H1 (cell line): Measurements from ENCODE around the gene KRR1. TPM values are rescaled to one million over a fixed set of nuclear protein-coding genes. Genes with fewer than 3 reads are reported as not detected.

ENCODE experiments used
- CTCF ChIA-PET: fragments of 300-600 bp; sonication (Branson Sonifier 250); formaldehyde crosslinking; loops from one replicate; lab custom pipeline; 2021; ENCODE audit not compliant: partially characterized antibody; lab: Charles Lee
- POLR2A ChIA-PET: fragments of 300-600 bp; sonication (Branson Sonifier 250); formaldehyde crosslinking; loops from one replicate; lab custom pipeline; 2021; ENCODE audit warnings: inconsistent platforms; ENCODE audit not compliant: partially characterized antibody; lab: Charles Lee
- DNase-seq, 2 experiments: peaks; one replicate each; pipeline versions ENCODE4 v3.0.0 to v3.0.0-alpha.2; 2010 to 2022; ENCODE audit warnings: low spot score in 2 of 2, low read depth in 1 of 2, mixed read lengths in 1 of 2
- FAIRE-seq: peaks from 2 replicates; lab custom pipeline; 2011; peaks lifted over from hg19 to GRCh38; lab: Jason Lieb, UNC
- H2AFZ ChIP-seq: 2 replicates; pipeline ENCODE4 v1.8.1; 2012; ENCODE audit warnings: low read length, inconsistent platforms
- H2AK5ac ChIP-seq: 2 replicates; pipeline ENCODE4 v1.6.1; 2013; ENCODE audit warnings: low read depth, low read length
- H2BK120ac ChIP-seq: replicated peaks from 2 replicates; pipeline ENCODE3; 2013; ENCODE audit warnings: low read depth, low read length, inconsistent platforms
- H2BK12ac ChIP-seq: 2 replicates; pipeline ENCODE4 v1.6.1; 2013; ENCODE audit warnings: low read depth, low read length
- H2BK15ac ChIP-seq: 2 replicates; pipeline ENCODE4 v1.6.1; 2013; ENCODE audit warnings: low read length
- H2BK20ac ChIP-seq: 2 replicates; pipeline ENCODE4 v1.6.1; 2013; ENCODE audit warnings: low read length
- H2BK5ac ChIP-seq: 2 replicates; pipeline ENCODE4 v1.6.1; 2013; ENCODE audit warnings: low read depth, low read length
- H3K14ac ChIP-seq: 2 replicates; pipeline ENCODE4 v1.6.1; 2013; ENCODE audit warnings: inconsistent platforms; ENCODE audit not compliant: insufficient read length
- H3K18ac ChIP-seq: 2 replicates; pipeline ENCODE4 v1.6.1; 2013; ENCODE audit warnings: low read length; ENCODE audit errors: extremely low read depth
- H3K23ac ChIP-seq: 2 replicates; pipeline ENCODE4 v1.6.1; 2013; ENCODE audit warnings: inconsistent platforms; ENCODE audit not compliant: insufficient read length
- H3K23me2 ChIP-seq: 2 replicates; pipeline ENCODE4 v1.6.1; 2013; ENCODE audit warnings: low read depth, low read length
- H3K27ac ChIP-seq: 2 replicates; pipeline ENCODE4 v1.6.1; 2011; ENCODE audit warnings: low read depth, low read length, inconsistent platforms
- H3K27me3 ChIP-seq, 4 experiments: replicated peaks in 1 of 4; 1 replicate in 1 of 4; 2 replicates in 3 of 4; pipeline versions ENCODE4 v1.6.1 to v1.8.1; 2011 to 2013; ENCODE audit warnings: low read length in 3 of 4, mild to moderate bottlenecking in 3 of 4, inconsistent platforms in 2 of 4, mixed read lengths in 2 of 4, moderate library complexity in 1 of 4; ENCODE audit not compliant: control insufficient read depth in 3 of 4, insufficient read depth in 3 of 4; ENCODE audit errors: extremely low read depth in 1 of 4
- H3K36me3 ChIP-seq, 4 experiments: 2 replicates each; pipeline versions ENCODE4 v1.6.1 to v1.8.1; 2011 to 2013; ENCODE audit warnings: mild to moderate bottlenecking in 4 of 4, low read length in 3 of 4, moderate library complexity in 2 of 4, control low read depth in 1 of 4, inconsistent platforms in 1 of 4; ENCODE audit not compliant: insufficient read depth in 4 of 4, control insufficient read depth in 2 of 4
- H3K4ac ChIP-seq: replicated peaks from 2 replicates; pipeline ENCODE3; 2013; ENCODE audit warnings: low read length, low read depth, mixed read lengths, inconsistent platforms; ENCODE audit not compliant: insufficient read length
- H3K4me1 ChIP-seq, 4 experiments: replicated peaks in 1 of 4; 1 replicate in 1 of 4; 2 replicates in 3 of 4; pipeline versions ENCODE4 v1.6.1 to v1.8.1; 2011 to 2013; ENCODE audit warnings: low read length in 3 of 4, inconsistent platforms in 2 of 4, mixed read lengths in 1 of 4; ENCODE audit not compliant: insufficient read depth in 4 of 4, control insufficient read depth in 3 of 4
- H3K4me2 ChIP-seq, 2 experiments: 2 replicates each; pipeline versions ENCODE4 v1.6.1 to v1.8.1; 2011 to 2013; ENCODE audit warnings: low read depth in 2 of 2, low read length in 2 of 2, control low read depth in 1 of 2, inconsistent platforms in 1 of 2, mild to moderate bottlenecking in 1 of 2; ENCODE audit not compliant: insufficient read depth in 1 of 2
- H3K4me3 ChIP-seq, 4 experiments: fragments of 200-600, 300-600 bp in 1 of 4; sonication (generic), shearing (Covaris generic), sonication (Bioruptor Twin) in 1 of 4; 2 replicates each; pipeline versions ENCODE4 v1.5.1 to v1.8.1; 2011 to 2016; ENCODE audit warnings: low read length in 4 of 4, low read depth in 3 of 4, control low read depth in 2 of 4, inconsistent platforms in 2 of 4, mild to moderate bottlenecking in 2 of 4, mixed read lengths in 1 of 4, moderate library complexity in 1 of 4; ENCODE audit not compliant: insufficient read depth in 2 of 4; ENCODE audit errors: extremely low read depth in 1 of 4
- H3K56ac ChIP-seq: replicated peaks from 2 replicates; pipeline ENCODE3; 2013; ENCODE audit warnings: low read depth, mild to moderate bottlenecking, mixed read lengths, low read length, inconsistent platforms; ENCODE audit not compliant: insufficient read length
- H3K79me1 ChIP-seq: 2 replicates; pipeline ENCODE4 v1.6.1; 2013; ENCODE audit warnings: low read depth, low read length, control low read depth
- H3K79me2 ChIP-seq, 2 experiments: 2 replicates each; pipeline versions ENCODE4 v1.6.1 to v1.8.1; 2012 to 2013; ENCODE audit warnings: low read length in 2 of 2, mild to moderate bottlenecking in 2 of 2, inconsistent platforms in 1 of 2; ENCODE audit not compliant: insufficient read depth in 2 of 2, control insufficient read depth in 1 of 2
- H3K9ac ChIP-seq, 4 experiments: replicated peaks in 1 of 4; 1 replicate in 1 of 4; 2 replicates in 3 of 4; pipeline versions ENCODE4 v1.6.1 to v1.8.1; 2011 to 2013; ENCODE audit warnings: low read depth in 3 of 4, low read length in 3 of 4, control low read depth in 2 of 4, mild to moderate bottlenecking in 2 of 4, moderate library complexity in 2 of 4, inconsistent platforms in 1 of 4; ENCODE audit errors: extremely low read depth in 1 of 4
- H3K9me3 ChIP-seq, 2 experiments: 2 replicates each; pipeline versions ENCODE4 v1.6.1 to v1.8.1; 2012 to 2013; ENCODE audit warnings: mild to moderate bottlenecking in 2 of 2, moderate library complexity in 2 of 2, control low read depth in 1 of 2, inconsistent platforms in 1 of 2, low read depth in 1 of 2, low read length in 1 of 2, mixed read lengths in 1 of 2; ENCODE audit not compliant: insufficient read depth in 2 of 2
- H4K20me1 ChIP-seq, 2 experiments: replicated peaks in 1 of 2; 2 replicates each; pipeline versions ENCODE3 to v1.8.1; 2011 to 2013; ENCODE audit warnings: inconsistent platforms in 2 of 2, low read length in 2 of 2, mild to moderate bottlenecking in 1 of 2; ENCODE audit not compliant: insufficient read depth in 2 of 2, control insufficient read depth in 1 of 2
- H4K5ac ChIP-seq: 2 replicates; pipeline ENCODE4 v1.6.1; 2013; ENCODE audit warnings: low read length, low read depth, mixed read lengths, inconsistent platforms; ENCODE audit not compliant: insufficient read length
- H4K8ac ChIP-seq: 2 replicates; pipeline ENCODE4 v1.8.0; 2013; ENCODE audit warnings: mild to moderate bottlenecking, moderate library complexity, low read length, inconsistent platforms; ENCODE audit not compliant: insufficient read depth; ENCODE audit errors: extremely low read depth
- H4K91ac ChIP-seq: replicated peaks from 2 replicates; pipeline ENCODE3; 2013; ENCODE audit warnings: low read length, mixed read lengths, inconsistent platforms; ENCODE audit not compliant: insufficient read length
- RXRA ChIP-seq: IDR thresholded peaks from 2 replicates; pipeline ENCODE4 v1.6.1; 2011; ENCODE audit warnings: low read depth, mild to moderate bottlenecking, low read length, moderate library complexity; ENCODE audit not compliant: insufficient read depth
- WGBS, 2 experiments: shearing (Covaris generic) in 1 of 2; methylation state at CpG; one replicate each; pipeline versions ENCODE4 v1.1.6 to v1.1.7; 2013 to 2015; ENCODE audit warnings: low lambda C conversion rate in 2 of 2, mixed read lengths in 2 of 2, inconsistent platforms in 1 of 2, low coverage in 1 of 2, missing lambda C conversion rate in 1 of 2; ENCODE audit not compliant: insufficient replicate concordance in 2 of 2, insufficient coverage in 1 of 2, insufficient read length in 1 of 2; ENCODE audit errors: extremely low coverage in 1 of 2, missing lambda C conversion rate in 1 of 2; 5-methylcytosine and 5-hydroxymethylcytosine counted together
- polyA plus RNA-seq, 7 experiments: library from polyadenylated mRNA; depleted of rRNA in 3 of 7; stranded (reverse) in 5 of 7; unstranded in 2 of 7; fragments of >200 nt in 5 of 7; fragments of 200-250 nt in 2 of 7; gene quantifications; 1 replicate in 5 of 7; 2 replicates in 1 of 7; 4 replicates in 1 of 7; pipeline versions ENCODE4 v1.2.1 to v1.2.3, GENCODE V29; 2011 to 2013; ENCODE audit warnings: missing spikeins in 2 of 7, mixed read lengths in 2 of 7
- total RNA-seq: library from RNA; stranded (reverse); fragmentation: NEBNext Ultra II Directional; extraction: Animal tissue kit (Norgen Biotek cat#: 25700); gene quantifications from 2 replicates; pipeline ENCODE4 v1.2.1, GENCODE V29; 2021

Gene KRR1
- total and polyA plus RNA-seq, 2 of the 8 experiments (the other 6 are each of a cell fraction or from before 2014, with no cell fraction given): 6.1 to 80.1 TPM

- no peak overlapping the region for H3K4me2 ChIP-seq
- no peak overlapping the region for H2BK12ac ChIP-seq
- peaks cover 2 to 4% of the 10 kb centered on the region in 2 experiments for H4K20me1 ChIP-seq
- H3K23me2 ChIP-seq: no peaks in the 10 kb centered on the region; the same call in 1 of the 2 replicates
- no peak for FAIRE-seq
- no peaks in the 10 kb centered on the region for H3K9me3 ChIP-seq
- H3K9ac ChIP-seq: no peak overlapping the region
- H2AK5ac ChIP-seq: no peak overlapping the region
- no peak overlapping the region for H2BK20ac ChIP-seq
- TF ChIP-seq RXRA: no peak
- H4K91ac ChIP-seq: no peak overlapping the region
- H3K18ac ChIP-seq: no peak overlapping the region
- no peak overlapping the region for H2BK120ac ChIP-seq
- H3K4me1 ChIP-seq: no peaks in the 10 kb centered on the region; a peak in 2 of 7 replicates
- no peak overlapping the region for H4K8ac ChIP-seq
- WGBS, 2 experiments: 92% methylated on average over 2 of the region's 2 CpGs; no CpG with 5 or more reads in 1 of the 2 experiments
- H3K56ac ChIP-seq: no peak overlapping the region
- no peaks in the 10 kb centered on the region for H3K27me3 ChIP-seq
- no peak overlapping the region for H3K4me3 ChIP-seq
- H3K79me1 ChIP-seq: no peaks in the 10 kb centered on the region
- CTCF ChIA-PET: interaction anchor here (0.7 to 1.0 kb wide), 4 partner anchors 12 to 809 kb away, joined by 3 to 4 read pairs (median 3); no protein-coding TSS in a partner anchor
- no peak overlapping the region for H3K23ac ChIP-seq
- H2BK5ac ChIP-seq: no peak overlapping the region
- no peak for DNase-seq
- H2AFZ ChIP-seq: no peak overlapping the region
- H3K27ac ChIP-seq: no peak overlapping the region
- peaks cover 18 to 50% of the 10 kb centered on the region in 2 experiments; a peak in 3 of 4 replicates for H3K79me2 ChIP-seq
- no peak overlapping the region for H2BK15ac ChIP-seq
- POLR2A ChIA-PET: no interaction called here
- H3K36me3 ChIP-seq: peaks cover 7 to 46% (median 19%) of the 10 kb centered on the region in 4 experiments
- H4K5ac ChIP-seq: no peak overlapping the region
- H3K14ac ChIP-seq: no peak overlapping the region
- H3K4ac ChIP-seq: no peak overlapping the region
These were observed 4.3 kb downstream of the KRR1 start for GRCh38 chr12:75507086-75507485.
